ENCODE results near the gene PLSCR5. TPM values are rescaled to one million over a fixed set of nuclear protein-coding genes. Genes with fewer than 3 reads are reported as not detected.

The PLSCR5 gene
- total and polyA plus RNA-seq, 4 experiments from 2014 or later, result not detected

GRCh38 chr3:146539315-146539714, 65.8 kb downstream of the PLSCR5 start:
- no peaks in the 10 kb centered on the region for H3K36me3 ChIP-seq (ENCODE audit: insufficient read depth, low read length)
- no peaks in the 10 kb centered on the region for H3K27me3 Mint-ChIP-seq
- H3K4me3 Mint-ChIP-seq, result peak overlapping the region in 2 of 8 donors; percentile 5 to 22
- intact Hi-C loops (cut with micrococcal nuclease), result no loop called here
- no peaks in the 10 kb centered on the region for H3K27me3 ChIP-seq (ENCODE audit: insufficient read depth, low read length)
- peaks cover 8 to 11% of the 10 kb centered on the region in 2 donors for H3K36me3 Mint-ChIP-seq
- POLR2A ChIA-PET (ENCODE audit: partially characterized antibody), result interaction anchor here (1.2 kb wide), 1 partner anchor 70 kb away, joined by 3 read pairs; the partner anchor contains the start of gene PLSCR2
- peaks cover 36 to 59% (median 47%) of the 10 kb centered on the region in 4 donors for H3K4me1 Mint-ChIP-seq
- H3K27ac ChIP-seq (ENCODE audit: low read depth, low read length), result no peak overlapping the region
- H3K4me3 ChIP-seq (ENCODE audit: low read length in 2 of 2), result no peak overlapping the region
- H3K4me1 ChIP-seq (ENCODE audit: insufficient read depth, low read length), result peaks cover 42% of the 10 kb centered on the region
- DNase-seq, result no peak
- CTCF ChIA-PET (ENCODE audit: partially characterized antibody), result no interaction called here
- peak overlapping the region in 1 of 7 donors; percentile 51 for H3K27ac Mint-ChIP-seq
- H3K9me3 ChIP-seq (ENCODE audit: control insufficient read depth in 1 of 2, low read length in 2 of 2), result no peaks in the 10 kb centered on the region
- peaks cover 0 to 2% (median 0%) of the 10 kb centered on the region in 8 donors for H3K9me3 Mint-ChIP-seq

- H3K9me3 ChIP-seq (ENCODE audit: control insufficient read depth in 1 of 2, low read length in 2 of 2), result no peaks in the 10 kb centered on the region
- H3K4me1 ChIP-seq (ENCODE audit: insufficient read depth, low read length), result peaks cover 31% of the 10 kb centered on the region
- ChIA-PET CTCF (ENCODE audit: partially characterized antibody) (no interaction called here), POLR2A (ENCODE audit: partially characterized antibody) (no interaction called here)
- intact Hi-C loops (cut with micrococcal nuclease), result no loop called here
- no peak overlapping the region for H3K27ac ChIP-seq (ENCODE audit: low read depth, low read length)
- H3K27ac Mint-ChIP-seq, result no peak overlapping the region
- H3K4me3 ChIP-seq (ENCODE audit: low read length in 2 of 2), result no peak overlapping the region
- peaks cover 12 to 15% of the 10 kb centered on the region in 2 donors for H3K36me3 Mint-ChIP-seq
- H3K4me3 Mint-ChIP-seq, result no peak overlapping the region
- no peaks in the 10 kb centered on the region for H3K27me3 Mint-ChIP-seq
- H3K27me3 ChIP-seq (ENCODE audit: insufficient read depth, low read length), result no peaks in the 10 kb centered on the region
- no peak for DNase-seq
- peaks cover 29 to 46% (median 39%) of the 10 kb centered on the region in 4 donors for H3K4me1 Mint-ChIP-seq
- peaks cover 0 to 2% (median 0%) of the 10 kb centered on the region in 8 donors for H3K9me3 Mint-ChIP-seq
- H3K36me3 ChIP-seq (ENCODE audit: insufficient read depth, low read length), result no peaks in the 10 kb centered on the region
Observed at GRCh38 chr3:146537603-146538002, 67.5 kb downstream of the PLSCR5 start.

- intact Hi-C loops (cut with micrococcal nuclease), result no loop called here
- no peaks in the 10 kb centered on the region for H3K9me3 ChIP-seq (ENCODE audit: control insufficient read depth in 1 of 2, low read length in 2 of 2)
- peaks cover 0 to 2% (median 0%) of the 10 kb centered on the region in 8 donors for H3K9me3 Mint-ChIP-seq
- H3K4me3 Mint-ChIP-seq, result no peak overlapping the region
- no peaks in the 10 kb centered on the region for H3K27me3 ChIP-seq (ENCODE audit: insufficient read depth, low read length)
- peaks cover 21 to 37% (median 30%) of the 10 kb centered on the region in 4 donors for H3K4me1 Mint-ChIP-seq
- H3K36me3 Mint-ChIP-seq, result peaks cover 15 to 17% of the 10 kb centered on the region in 2 donors
- ChIA-PET CTCF (ENCODE audit: partially characterized antibody) (no interaction called here), POLR2A (ENCODE audit: partially characterized antibody) (no interaction called here)
- peaks cover 5% of the 10 kb centered on the region for H3K36me3 ChIP-seq (ENCODE audit: insufficient read depth, low read length)
- H3K4me3 ChIP-seq (ENCODE audit: low read length in 2 of 2), result no peak overlapping the region
- no peak overlapping the region for H3K27ac ChIP-seq (ENCODE audit: low read depth, low read length)
- no peaks in the 10 kb centered on the region for H3K27me3 Mint-ChIP-seq
- no peak for DNase-seq
- no peak overlapping the region for H3K27ac Mint-ChIP-seq
- peaks cover 22% of the 10 kb centered on the region for H3K4me1 ChIP-seq (ENCODE audit: insufficient read depth, low read length)
Observed at GRCh38 chr3:146536681-146537080, 68.5 kb downstream of the PLSCR5 start.

Other genes starting within 250 kb of the PLSCR5 start
- gene PLSCR2, start 135.8 kb downstream of the PLSCR5 start, total RNA-seq, result under 1 TPM; 0.72 to 0.76 TPM
- under 1 TPM in 1 of 2 donors, not detected in 1; 0.20 TPM for gene PLSCR2, start 135.8 kb downstream of the PLSCR5 start, polyA plus RNA-seq
- gene PLSCR1, start 60.7 kb downstream of the PLSCR5 start, total RNA-seq, result 10 to 100 TPM; 24.9 to 25.0 TPM
- 10 to 100 TPM; 24.9 to 34.2 TPM for gene PLSCR1, start 60.7 kb downstream of the PLSCR5 start, polyA plus RNA-seq